Pancreas (tissue), 10 donors: ENCODE measurements around the gene ADGRL1. TPM values are rescaled to one million over a fixed set of nuclear protein-coding genes. Genes with fewer than 3 reads are reported as not detected.

Experiments used
- ATAC-seq, 4 donors: fragments of 200-7000 bp; cut with Tn5 transposase; one replicate each; pipeline versions ENCODE4 v1.8.0 to v1.9.1; 2020; ENCODE audit warnings: mild to moderate bottlenecking in 4 of 4, moderate library complexity in 4 of 4
- DNase-seq, 6 donors: peaks; one replicate each; pipeline ENCODE4 v3.0.0-alpha.2; 2020
- FAIRE-seq: peaks from 2 replicates; lab custom pipeline; 2012; peaks lifted over from hg19 to GRCh38; lab: Jason Lieb, UNC
- H3K27ac ChIP-seq, 4 donors: fragments of 200-600 bp; sonication (generic); 1 replicate in 3 of 4; 2 replicates in 1 of 4; pipeline versions ENCODE4 v1.5.0 to v1.8.0; 2020
- H3K27me3 ChIP-seq, 4 donors: fragments of 200-600 bp; one replicate each; pipeline ENCODE4 v1.8.0; 2021
- H3K36me3 ChIP-seq, 3 donors: fragments of 200-600 bp; sonication (generic) in 1 of 3; one replicate each; pipeline versions ENCODE4 v1.5.0 to v1.8.0; 2020 to 2021
- H3K4me1 ChIP-seq, 3 donors: fragments of 200-600 bp; one replicate each; pipeline ENCODE4 v1.8.0; 2021
- H3K4me3 ChIP-seq, 4 donors: fragments of 200-600 bp; sonication (generic) in 2 of 4; one replicate each; pipeline versions ENCODE4 v1.5.0 to v1.8.0; 2020 to 2021
- H3K9me3 ChIP-seq, 4 donors: fragments of 200-600 bp; one replicate each; pipeline ENCODE4 v1.8.0; 2021
- WGBS, 2 donors: extraction: QIAGEN DNeasy Blood & Tissue Kit; methylation state at CpG; one replicate each; pipeline ENCODE4 v1.1.7; 2013; 5-methylcytosine and 5-hydroxymethylcytosine counted together
- intact Hi-C, 3 donors: fragments of 100-400 bp; cut with DNase I; formaldehyde crosslinking; loops; one replicate each; pipeline versions ENCODE4 v1.11.1 to v1.14.2; 2022
- polyA plus RNA-seq, 2 donors: library from polyadenylated mRNA; stranded (reverse); fragments of 200-250 nt; gene quantifications; one replicate each; pipeline ENCODE4 v1.2.3, GENCODE V29; 2013
- total RNA-seq, 6 donors: library from RNA; stranded (reverse); fragmentation: NEBNext Ultra II Directional in 4 of 6; extraction: Animal tissue kit (Norgen Biotek cat#: 25700) in 4 of 6; gene quantifications; one replicate each; pipeline versions ENCODE4 v1.2.1 to v1.2.4, GENCODE V29; 2021 to 2023
- TF ChIP-seq, protein P1 (sequence below), 4 donors: fragments of 200-600 bp; sonication (generic) in 3 of 4; IDR thresholded peaks; one replicate each; pipeline versions ENCODE4 v1.5.0 to v1.8.0; 2021; ENCODE audit warnings: antibody characterized with exemption in 4 of 4
- donor health status: healthy with polysubstance abuse.
- donor health status: DM: no; HTN: no; CAD: no; lungs with moderate emphysema.
- donor health status: DM: no; HTN: no; CAD: no.
- donor health status: control.
- donor health status: control.
- donor health status: Bipolar disorder and iron deficiency.
- donor health status: DM: yes; HTN: yes; CAD: no.
- donor health status: DM: no; HTN: no; CAD: no.
- donor health status: DM: no; HTN: no; CAD: no.
- donor health status: DM: yes; HTN: yes; CAD: no.

ADGRL1 gene
- total and polyA plus RNA-seq, 8 donors: 8.3 to 16.8 (median 9.8) TPM

DNA sequence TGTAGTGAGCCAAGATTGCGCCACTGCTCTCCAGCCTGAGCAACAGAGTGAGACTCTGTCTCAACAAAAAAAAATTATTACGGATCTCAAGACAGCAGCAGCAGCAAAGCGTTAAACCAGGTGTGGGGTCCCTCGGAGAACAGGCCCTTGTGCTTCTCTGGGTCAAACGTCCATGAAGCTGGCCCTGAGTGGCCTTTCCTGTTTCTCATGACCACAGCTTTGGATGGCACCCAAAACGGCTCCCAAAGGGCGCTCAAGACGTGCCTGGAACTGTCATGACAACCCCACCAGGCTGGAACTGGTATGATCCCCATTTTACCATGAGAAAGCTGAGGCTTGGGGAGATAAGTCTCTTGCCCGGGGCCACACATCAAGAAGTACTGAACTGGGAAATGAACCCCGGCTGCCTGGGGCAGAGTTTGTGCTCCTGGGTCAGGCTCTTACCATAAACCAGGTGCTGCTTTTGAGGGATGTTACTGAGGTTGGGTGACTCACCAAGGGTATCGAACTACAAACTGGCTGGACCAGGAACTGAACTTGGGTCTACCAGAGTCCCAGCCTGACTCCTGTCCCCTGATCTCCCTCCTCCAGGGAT lies 103.8 kb downstream of the ADGRL1 start:
- Histone ChIP-seq H3K4me1 (no peaks in the 10 kb centered on the region), H3K4me3 (no peak overlapping the region), H3K36me3 (peaks cover 0 to 7% (median 4%) of the 10 kb centered on the region in 3 donors), H3K27me3 (no peaks in the 10 kb centered on the region), H3K27ac (no peak overlapping the region), H3K9me3 (no peaks in the 10 kb centered on the region)
- TF ChIP-seq, protein P1, sequence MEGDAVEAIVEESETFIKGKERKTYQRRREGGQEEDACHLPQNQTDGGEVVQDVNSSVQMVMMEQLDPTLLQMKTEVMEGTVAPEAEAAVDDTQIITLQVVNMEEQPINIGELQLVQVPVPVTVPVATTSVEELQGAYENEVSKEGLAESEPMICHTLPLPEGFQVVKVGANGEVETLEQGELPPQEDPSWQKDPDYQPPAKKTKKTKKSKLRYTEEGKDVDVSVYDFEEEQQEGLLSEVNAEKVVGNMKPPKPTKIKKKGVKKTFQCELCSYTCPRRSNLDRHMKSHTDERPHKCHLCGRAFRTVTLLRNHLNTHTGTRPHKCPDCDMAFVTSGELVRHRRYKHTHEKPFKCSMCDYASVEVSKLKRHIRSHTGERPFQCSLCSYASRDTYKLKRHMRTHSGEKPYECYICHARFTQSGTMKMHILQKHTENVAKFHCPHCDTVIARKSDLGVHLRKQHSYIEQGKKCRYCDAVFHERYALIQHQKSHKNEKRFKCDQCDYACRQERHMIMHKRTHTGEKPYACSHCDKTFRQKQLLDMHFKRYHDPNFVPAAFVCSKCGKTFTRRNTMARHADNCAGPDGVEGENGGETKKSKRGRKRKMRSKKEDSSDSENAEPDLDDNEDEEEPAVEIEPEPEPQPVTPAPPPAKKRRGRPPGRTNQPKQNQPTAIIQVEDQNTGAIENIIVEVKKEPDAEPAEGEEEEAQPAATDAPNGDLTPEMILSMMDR (IDR thresholded peaks at IDR 0.05): no peak
- DNase-seq (no peak), ATAC-seq (no peak), FAIRE-seq (no peak)
- intact Hi-C loops: no loop called here
- 81 to 83% methylated on average over 11 of the region's 11 CpGs for WGBS, 2 donors

DNA sequence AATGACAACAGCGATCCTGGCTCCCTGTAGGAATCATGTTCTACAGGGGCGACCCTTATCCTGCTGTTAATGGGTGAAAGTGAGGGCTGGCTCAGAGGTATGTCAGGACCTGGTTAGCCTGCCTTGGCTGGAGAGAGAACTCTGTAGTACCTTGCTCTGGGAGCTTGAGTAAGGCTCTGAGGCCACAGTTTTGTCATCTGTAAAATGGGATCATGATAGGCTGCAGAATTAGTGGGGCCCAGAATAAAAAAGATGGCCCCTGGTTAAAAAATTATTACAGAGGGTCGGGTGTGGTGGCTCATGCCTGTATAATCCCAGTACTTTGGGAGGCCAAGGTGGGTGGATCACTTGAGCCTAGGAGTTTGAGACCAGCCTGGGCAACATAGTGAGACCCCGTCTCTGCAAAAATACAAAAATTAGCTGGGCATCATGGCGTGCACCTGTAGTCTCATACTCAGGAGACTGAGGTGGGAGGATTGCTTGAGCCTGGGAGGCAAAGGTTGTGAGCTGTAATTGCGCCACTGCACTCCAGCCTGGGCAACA lies 104.9 kb downstream of the ADGRL1 start:
- Histone ChIP-seq H3K4me3 (no peak overlapping the region), H3K9me3 (no peaks in the 10 kb centered on the region), H3K4me1 (no peaks in the 10 kb centered on the region), H3K27ac (no peak overlapping the region), H3K27me3 (no peaks in the 10 kb centered on the region), H3K36me3 (peaks cover 0 to 7% (median 4%) of the 10 kb centered on the region in 3 donors)
- FAIRE-seq (no peak), ATAC-seq (no peak), DNase-seq (no peak)
- intact Hi-C loops: no loop called here
- TF ChIP-seq, protein P1 (IDR thresholded peaks at IDR 0.05): no peak
- WGBS, 2 donors: 91 to 95% methylated on average over 6 of the region's 6 CpGs

Other genes with a start within 250 kb of the ADGRL1 start
- gene RFX1, start 199.8 kb downstream of the ADGRL1 start, total RNA-seq: 10 to 100 TPM in 1 of 6 donors, 1 to 10 TPM in 5; 5.5 to 10.6 (median 6.8) TPM
- gene RFX1, start 199.8 kb downstream of the ADGRL1 start, polyA plus RNA-seq: 10 to 100 TPM; 11.7 to 55.6 TPM
- gene RLN3, start 178.0 kb downstream of the ADGRL1 start, total RNA-seq: not detected
- not detected for gene RLN3, start 178.0 kb downstream of the ADGRL1 start, polyA plus RNA-seq
- 1 to 10 TPM in 5 of 6 donors, under 1 TPM in 1; 0.88 to 8.2 (median 1.9) TPM for gene IL27RA, start 174.4 kb downstream of the ADGRL1 start, total RNA-seq
- 1 to 10 TPM; 1.4 to 3.1 TPM for gene IL27RA, start 174.4 kb downstream of the ADGRL1 start, polyA plus RNA-seq
- gene PALM3, start 144.1 kb downstream of the ADGRL1 start, total RNA-seq: 10 to 100 TPM in 5 of 6 donors, 1 to 10 TPM in 1; 5.6 to 21.2 (median 15.9) TPM
- 100 to 1,000 TPM in 1 of 2 donors, 10 to 100 TPM in 1; 61.9 to 155 TPM for gene PALM3, start 144.1 kb downstream of the ADGRL1 start, polyA plus RNA-seq
- gene MISP3, start 133.4 kb downstream of the ADGRL1 start, total RNA-seq: 1 to 10 TPM; 6.4 to 9.4 (median 7.4) TPM
- 10 to 100 TPM; 13.3 to 21.4 TPM for gene MISP3, start 133.4 kb downstream of the ADGRL1 start, polyA plus RNA-seq
- not detected for gene C19orf67, start 120.4 kb downstream of the ADGRL1 start, total RNA-seq
- gene C19orf67, start 120.4 kb downstream of the ADGRL1 start, polyA plus RNA-seq: not detected
- 10 to 100 TPM in 4 of 6 donors, 1 to 10 TPM in 2; 7.9 to 24.3 (median 15.1) TPM for gene SAMD1, start 115.4 kb downstream of the ADGRL1 start, total RNA-seq
- 10 to 100 TPM; 17.2 TPM for gene SAMD1, start 115.4 kb downstream of the ADGRL1 start, polyA plus RNA-seq
- 10 to 100 TPM; 25.3 to 42.9 (median 35.5) TPM for gene PRKACA, start 88.4 kb downstream of the ADGRL1 start, total RNA-seq
- gene PRKACA, start 88.4 kb downstream of the ADGRL1 start, polyA plus RNA-seq: 10 to 100 TPM; 27.5 to 28.2 TPM
- gene ASF1B, start 69.6 kb downstream of the ADGRL1 start, total RNA-seq: 1 to 10 TPM in 2 of 6 donors, under 1 TPM in 4; 0.14 to 1.1 (median 0.41) TPM
- under 1 TPM; 0.30 to 0.70 TPM for gene ASF1B, start 69.6 kb downstream of the ADGRL1 start, polyA plus RNA-seq
- gene ADGRE5, start 175.3 kb upstream of the ADGRL1 start, total RNA-seq: 10 to 100 TPM; 23.0 to 37.7 (median 31.2) TPM
- 10 to 100 TPM; 14.0 to 19.5 TPM for gene ADGRE5, start 175.3 kb upstream of the ADGRL1 start, polyA plus RNA-seq
- 10 to 100 TPM in 5 of 6 donors, 1 to 10 TPM in 1; 9.3 to 25.7 (median 16.7) TPM for gene DDX39A, start 213.2 kb upstream of the ADGRL1 start, total RNA-seq
- 10 to 100 TPM; 80.0 to 86.6 TPM for gene DDX39A, start 213.2 kb upstream of the ADGRL1 start, polyA plus RNA-seq
- gene PKN1, start 227.1 kb upstream of the ADGRL1 start, total RNA-seq: 10 to 100 TPM; 55.5 to 91.5 (median 75.0) TPM
- gene PKN1, start 227.1 kb upstream of the ADGRL1 start, polyA plus RNA-seq: 10 to 100 TPM; 50.5 to 58.0 TPM